Stimulated activated CD8-positive, alpha-beta memory T cell treated with anti-CD3 and anti-CD28 coated beads, Interleukin-7, amount 100 ng/mL, for 24 hours (primary cell): Measurements from ENCODE around the gene H1-8.
"Not testable (repeated sequence)": the region's sequence is repeated elsewhere in the genome, so short reads cannot be mapped to it uniquely, and the experiment has no call there.

Experiments
- DNase-seq: peaks from one replicate; pipeline ENCODE4 v3.0.0-alpha.2; 2020; ENCODE audit warnings: low read depth

H1-8 gene

GRCh38 chr3:129515108-129515820 is 27.7 kb upstream of the H1-8 start:
- DNase-seq: not testable (repeated sequence)

DNA sequence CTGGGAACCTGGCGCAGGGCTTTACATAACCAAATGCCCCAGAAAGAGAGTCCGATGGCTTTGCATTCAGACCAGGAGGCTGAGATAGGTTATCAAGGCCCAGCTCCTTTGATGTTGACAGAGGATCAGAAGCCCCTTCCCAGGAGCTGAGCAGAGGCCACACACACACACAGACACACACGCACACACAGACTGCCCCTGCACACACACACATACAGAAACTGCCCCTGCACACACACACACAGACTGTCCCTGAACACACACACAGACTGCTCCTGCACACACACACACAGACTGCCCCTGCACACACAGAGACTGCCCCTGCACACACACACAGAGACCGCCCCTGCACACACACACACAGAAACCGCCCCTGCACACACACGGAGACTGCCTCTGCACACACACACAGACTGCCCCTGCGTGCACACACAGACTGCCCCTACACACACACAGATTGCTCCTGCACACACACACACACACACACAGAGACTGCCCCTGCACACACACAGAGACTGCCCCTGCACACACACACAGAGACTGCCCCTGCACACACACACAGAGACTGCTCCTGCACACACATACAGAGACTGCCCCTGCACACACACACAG is 27.0 kb upstream of the H1-8 start:
- DNase-seq: not testable (repeated sequence)

DNA sequence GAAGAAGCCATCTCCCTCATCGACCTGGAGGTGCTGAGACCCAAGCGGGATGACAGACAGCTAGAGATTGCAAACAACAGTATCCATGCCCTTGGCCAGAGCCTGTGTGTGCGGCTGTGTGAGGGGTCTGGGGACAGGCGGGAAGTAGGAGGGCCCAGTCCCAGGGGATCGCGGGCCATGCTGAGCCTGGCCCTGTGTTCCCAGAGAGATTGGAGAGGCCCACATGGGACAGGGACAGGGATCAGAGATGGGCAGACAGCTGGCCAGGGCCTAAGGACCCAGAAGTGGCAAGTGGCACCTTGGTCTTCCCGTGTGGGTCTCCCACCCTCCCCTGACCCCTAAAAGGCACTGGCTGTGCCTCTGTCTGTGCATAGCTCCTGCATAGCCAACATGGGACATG is 25.5 kb upstream of the H1-8 start:
- DNase-seq: no peak

- DNase-seq: no peak
These were observed 24.9 kb upstream of the H1-8 start for GRCh38 chr3:129518038-129518561.

GRCh38 chr3:129518581-129518980 is 24.4 kb upstream of the H1-8 start:
- DNase-seq: no peak

DNA sequence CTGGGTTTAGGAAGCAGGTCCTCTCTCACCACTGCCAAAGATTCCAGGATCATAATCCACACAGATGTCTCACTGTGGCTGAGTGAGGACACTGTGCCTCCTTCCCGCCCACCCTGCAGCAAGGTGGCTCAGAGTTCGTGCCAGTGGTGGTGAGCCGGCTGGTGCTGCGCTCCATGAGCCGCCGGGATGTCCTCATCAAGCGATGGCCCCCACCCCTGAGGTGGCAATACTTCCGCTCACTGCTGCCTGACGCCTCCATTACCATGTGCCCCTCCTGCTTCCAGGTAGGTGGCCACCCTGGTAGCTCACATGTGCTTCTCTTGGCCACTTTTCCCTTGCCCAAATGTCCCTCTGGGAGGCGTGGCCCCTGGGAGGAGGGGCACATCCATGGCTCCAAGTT is 23.5 kb upstream of the H1-8 start:
- no peak for DNase-seq

DNA sequence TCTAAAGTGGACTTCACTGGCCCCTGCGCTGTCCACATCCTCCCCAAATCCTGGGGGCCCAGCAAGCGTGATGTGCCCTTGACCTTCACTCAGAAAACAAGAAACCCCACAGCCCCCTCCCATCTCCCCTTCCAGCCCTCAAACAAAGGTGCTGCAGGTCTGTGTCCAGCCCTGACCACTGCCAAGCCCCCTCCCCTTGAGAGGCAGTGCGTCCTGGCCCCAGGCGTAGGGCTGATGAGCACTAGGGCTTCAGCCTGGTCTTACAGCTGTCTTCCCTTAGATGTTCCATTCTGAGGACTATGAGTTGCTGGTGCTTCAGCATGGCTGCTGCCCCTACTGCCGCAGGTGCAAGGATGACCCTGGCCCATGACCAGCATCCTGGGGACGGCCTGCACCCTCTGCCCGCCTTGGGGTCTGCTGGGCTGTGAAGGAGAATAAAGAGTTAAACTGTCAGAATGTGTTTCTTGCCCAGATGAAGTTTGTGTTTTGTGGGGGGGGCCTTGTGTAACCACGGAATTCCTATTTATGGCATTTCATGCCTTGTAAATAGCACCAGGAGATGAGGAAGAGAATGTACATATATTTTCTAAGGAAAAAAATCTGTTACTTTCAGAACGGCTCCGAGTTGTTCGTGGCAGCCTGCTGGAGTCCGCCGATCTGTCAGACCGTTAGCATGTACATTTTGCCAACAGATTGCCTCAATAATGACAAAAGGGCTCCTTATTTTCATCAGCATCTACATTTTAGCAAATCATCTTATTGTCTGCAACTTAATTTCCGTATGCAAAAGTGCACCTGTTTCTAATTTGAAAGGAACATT is 22.9 kb upstream of the H1-8 start:
- no peak for DNase-seq

DNA sequence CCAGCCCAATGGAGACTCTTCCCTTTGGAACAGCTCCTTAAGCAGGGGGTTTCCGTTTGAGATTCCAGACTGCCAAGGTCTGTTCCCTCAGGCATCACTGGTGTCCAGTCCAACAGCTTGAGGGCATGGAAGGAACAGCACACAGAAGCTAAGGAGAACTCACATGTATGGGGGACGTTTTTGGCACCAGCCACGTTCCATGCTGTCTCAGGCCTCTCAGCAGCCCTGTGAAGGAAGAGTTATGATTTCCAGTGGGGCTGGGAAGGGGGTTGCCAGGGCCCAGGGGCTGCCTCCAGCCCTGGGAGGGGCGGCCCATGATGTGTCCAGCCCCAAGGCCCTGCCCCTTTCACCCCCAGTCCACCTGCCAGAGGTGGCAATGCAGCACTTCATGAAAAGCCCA is 22.0 kb upstream of the H1-8 start:
- DNase-seq: no peak

- DNase-seq: no peak
These were observed 21.4 kb upstream of the H1-8 start for GRCh38 chr3:129521611-129522010.

GRCh38 chr3:129522953-129523352 is 20.0 kb upstream of the H1-8 start:
- no peak for DNase-seq

GRCh38 chr3:129524081-129524480 is 18.9 kb upstream of the H1-8 start:
- no peak for DNase-seq

DNA sequence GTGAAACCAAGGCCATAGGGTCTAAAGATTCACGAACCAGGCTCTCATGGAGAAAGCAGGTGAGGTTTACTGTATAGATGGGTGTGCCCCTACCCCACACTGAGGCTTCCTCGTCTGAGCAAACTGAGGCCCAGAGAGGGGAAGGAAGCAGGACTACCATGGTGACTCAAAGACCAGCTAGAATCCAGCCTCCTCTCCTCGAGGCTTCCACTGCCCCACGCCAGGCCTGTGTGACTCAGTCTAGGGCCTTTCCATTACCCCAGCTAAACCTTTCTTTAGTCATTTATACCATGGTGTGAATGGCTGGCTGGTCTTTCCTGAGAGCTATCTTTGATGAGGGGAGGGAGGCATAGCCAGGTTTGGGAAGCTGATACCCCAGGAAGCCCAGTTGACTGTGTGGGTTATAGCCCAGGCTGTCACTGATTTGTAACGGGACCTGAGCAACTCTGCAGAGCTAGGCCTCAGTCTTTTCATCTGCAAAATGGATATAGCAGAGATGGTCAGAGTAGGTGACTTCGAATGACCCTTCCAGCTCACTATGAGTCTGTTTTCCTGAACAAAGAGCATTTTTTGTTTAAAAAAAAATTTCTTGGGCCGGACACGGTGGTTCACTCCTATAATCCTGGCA is 17.5 kb upstream of the H1-8 start:
- DNase-seq: no peak

- no peak for DNase-seq
These were observed 16.7 kb upstream of the H1-8 start for GRCh38 chr3:129526121-129526900.

GRCh38 chr3:129527262-129527661 is 15.7 kb upstream of the H1-8 start:
- DNase-seq: no peak

DNA sequence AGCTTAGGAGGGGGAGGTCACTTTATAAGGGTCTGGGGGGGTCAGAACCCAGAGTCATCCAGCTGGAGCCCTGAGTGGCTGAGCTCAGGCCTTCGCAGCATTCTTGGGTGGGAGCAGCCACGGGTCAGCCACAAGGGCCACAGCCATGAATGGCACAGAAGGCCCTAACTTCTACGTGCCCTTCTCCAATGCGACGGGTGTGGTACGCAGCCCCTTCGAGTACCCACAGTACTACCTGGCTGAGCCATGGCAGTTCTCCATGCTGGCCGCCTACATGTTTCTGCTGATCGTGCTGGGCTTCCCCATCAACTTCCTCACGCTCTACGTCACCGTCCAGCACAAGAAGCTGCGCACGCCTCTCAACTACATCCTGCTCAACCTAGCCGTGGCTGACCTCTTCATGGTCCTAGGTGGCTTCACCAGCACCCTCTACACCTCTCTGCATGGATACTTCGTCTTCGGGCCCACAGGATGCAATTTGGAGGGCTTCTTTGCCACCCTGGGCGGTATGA is 14.3 kb upstream of the H1-8 start, which contains the start of gene RHO:
Gene RHO, plus strand, starts transcription at position 51 of the 512 bp plus-strand sequence. Its CDS starts 95 bp downstream, at position 146.
- DNase-seq: no peak

DNA sequence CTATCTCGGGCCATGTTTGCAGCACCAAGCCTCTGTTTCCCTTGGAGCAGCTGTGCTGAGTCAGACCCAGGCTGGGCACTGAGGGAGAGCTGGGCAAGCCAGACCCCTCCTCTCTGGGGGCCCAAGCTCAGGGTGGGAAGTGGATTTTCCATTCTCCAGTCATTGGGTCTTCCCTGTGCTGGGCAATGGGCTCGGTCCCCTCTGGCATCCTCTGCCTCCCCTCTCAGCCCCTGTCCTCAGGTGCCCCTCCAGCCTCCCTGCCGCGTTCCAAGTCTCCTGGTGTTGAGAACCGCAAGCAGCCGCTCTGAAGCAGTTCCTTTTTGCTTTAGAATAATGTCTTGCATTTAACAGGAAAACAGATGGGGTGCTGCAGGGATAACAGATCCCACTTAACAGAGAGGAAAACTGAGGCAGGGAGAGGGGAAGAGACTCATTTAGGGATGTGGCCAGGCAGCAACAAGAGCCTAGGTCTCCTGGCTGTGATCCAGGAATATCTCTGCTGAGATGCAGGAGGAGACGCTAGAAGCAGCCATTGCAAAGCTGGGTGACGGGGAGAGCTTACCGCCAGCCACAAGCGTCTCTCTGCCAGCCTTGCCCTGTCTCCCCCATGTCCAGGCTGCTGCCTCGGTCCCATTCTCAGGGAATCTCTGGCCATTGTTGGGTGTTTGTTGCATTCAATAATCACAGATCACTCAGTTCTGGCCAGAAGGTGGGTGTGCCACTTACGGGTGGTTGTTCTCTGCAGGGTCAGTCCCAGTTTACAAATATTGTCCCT is 13.4 kb upstream of the H1-8 start:
- DNase-seq: no peak

- no peak for DNase-seq
These were observed 12.7 kb upstream of the H1-8 start for GRCh38 chr3:129530251-129530791.

GRCh38 chr3:129530821-129531220 is 12.2 kb upstream of the H1-8 start:
- no peak for DNase-seq

DNA sequence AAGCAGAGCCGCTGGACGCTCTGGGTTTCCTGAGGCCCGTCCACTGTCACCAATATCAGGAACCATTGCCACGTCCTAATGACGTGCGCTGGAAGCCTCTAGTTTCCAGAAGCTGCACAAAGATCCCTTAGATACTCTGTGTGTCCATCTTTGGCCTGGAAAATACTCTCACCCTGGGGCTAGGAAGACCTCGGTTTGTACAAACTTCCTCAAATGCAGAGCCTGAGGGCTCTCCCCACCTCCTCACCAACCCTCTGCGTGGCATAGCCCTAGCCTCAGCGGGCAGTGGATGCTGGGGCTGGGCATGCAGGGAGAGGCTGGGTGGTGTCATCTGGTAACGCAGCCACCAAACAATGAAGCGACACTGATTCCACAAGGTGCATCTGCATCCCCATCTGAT is 11.3 kb upstream of the H1-8 start:
- no peak for DNase-seq

- no peak for DNase-seq
These were observed 10.7 kb upstream of the H1-8 start for GRCh38 chr3:129532261-129532660.
